Measurements from ENCODE around the gene JARID2.

The JARID2 gene

GRCh38 chr6:15470746-15471145, 224.9 kb downstream of the JARID2 start:
- no peak for DNase-seq (ENCODE audit: low spot score)

GRCh38 chr6:15472621-15473020, 226.8 kb downstream of the JARID2 start:
- no peak for DNase-seq (ENCODE audit: low spot score)

- no peak for DNase-seq (ENCODE audit: low spot score)
These were observed 227.3 kb downstream of the JARID2 start for GRCh38 chr6:15473174-15473573.

- no peak for DNase-seq (ENCODE audit: low spot score)
These were observed 227.9 kb downstream of the JARID2 start for GRCh38 chr6:15473741-15474161.

GRCh38 chr6:15474196-15474595, 228.3 kb downstream of the JARID2 start:
- no peak for DNase-seq (ENCODE audit: low spot score)

GRCh38 chr6:15475261-15475660, 229.4 kb downstream of the JARID2 start:
- no peak for DNase-seq (ENCODE audit: low spot score)

GRCh38 chr6:15475872-15476271, 230.0 kb downstream of the JARID2 start:
- DNase-seq (ENCODE audit: low spot score), result no peak

GRCh38 chr6:15476631-15477380, 230.9 kb downstream of the JARID2 start:
- DNase-seq (ENCODE audit: low spot score), result no peak

GRCh38 chr6:15477746-15478145, 231.9 kb downstream of the JARID2 start:
- DNase-seq (ENCODE audit: low spot score), result no peak

- DNase-seq (ENCODE audit: low spot score), result no peak
These were observed 233.9 kb downstream of the JARID2 start for GRCh38 chr6:15479761-15480160.

GRCh38 chr6:15480525-15480924, 234.7 kb downstream of the JARID2 start:
- DNase-seq (ENCODE audit: low spot score), result no peak

- no peak for DNase-seq (ENCODE audit: low spot score)
These were observed 235.8 kb downstream of the JARID2 start for GRCh38 chr6:15481390-15482291.

GRCh38 chr6:15483060-15483459, 237.2 kb downstream of the JARID2 start:
- DNase-seq (ENCODE audit: low spot score), result no peak

GRCh38 chr6:15484140-15484539, 238.3 kb downstream of the JARID2 start:
- DNase-seq (ENCODE audit: low spot score), result no peak

GRCh38 chr6:15484821-15485220, 239.0 kb downstream of the JARID2 start:
- no peak for DNase-seq (ENCODE audit: low spot score)

GRCh38 chr6:15485936-15486335, 240.1 kb downstream of the JARID2 start:
- DNase-seq (ENCODE audit: low spot score), result no peak

GRCh38 chr6:15487262-15487661, 241.4 kb downstream of the JARID2 start:
- no peak for DNase-seq (ENCODE audit: low spot score)

- no peak for DNase-seq (ENCODE audit: low spot score)
These were observed 243.5 kb downstream of the JARID2 start for GRCh38 chr6:15489261-15489962.

GRCh38 chr6:15490242-15491100, 244.6 kb downstream of the JARID2 start:
- DNase-seq (ENCODE audit: low spot score), result no peak

GRCh38 chr6:15491255-15491985, 245.6 kb downstream of the JARID2 start:
- peak; percentile 57 for DNase-seq (ENCODE audit: low spot score)

- DNase-seq (ENCODE audit: low spot score), result no peak
These were observed 246.1 kb downstream of the JARID2 start for GRCh38 chr6:15491986-15492269.

Measured in CD4-positive, alpha-beta T cell treated with Interleukin-6 at 100 ng/mL for 8 hours (primary cell).